HG02970 (cell line): Measurements from ENCODE around the gene B3GAT1.
"Not testable (repeated sequence)": the region's sequence is repeated elsewhere in the genome, so short reads cannot be mapped to it uniquely, and the experiment has no call there.

Source experiments
- ATAC-seq: cut with Tn5 transposase; IDR thresholded peaks from one replicate; pipeline ENCODE4 v1.9.1; 2021; ENCODE audit warnings: mild to moderate bottlenecking, moderate library complexity, moderate number of reproducible peaks; ENCODE audit not compliant: unreplicated experiment, low FRiP score

The B3GAT1 gene, protein sequence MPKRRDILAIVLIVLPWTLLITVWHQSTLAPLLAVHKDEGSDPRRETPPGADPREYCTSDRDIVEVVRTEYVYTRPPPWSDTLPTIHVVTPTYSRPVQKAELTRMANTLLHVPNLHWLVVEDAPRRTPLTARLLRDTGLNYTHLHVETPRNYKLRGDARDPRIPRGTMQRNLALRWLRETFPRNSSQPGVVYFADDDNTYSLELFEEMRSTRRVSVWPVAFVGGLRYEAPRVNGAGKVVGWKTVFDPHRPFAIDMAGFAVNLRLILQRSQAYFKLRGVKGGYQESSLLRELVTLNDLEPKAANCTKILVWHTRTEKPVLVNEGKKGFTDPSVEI

DNA sequence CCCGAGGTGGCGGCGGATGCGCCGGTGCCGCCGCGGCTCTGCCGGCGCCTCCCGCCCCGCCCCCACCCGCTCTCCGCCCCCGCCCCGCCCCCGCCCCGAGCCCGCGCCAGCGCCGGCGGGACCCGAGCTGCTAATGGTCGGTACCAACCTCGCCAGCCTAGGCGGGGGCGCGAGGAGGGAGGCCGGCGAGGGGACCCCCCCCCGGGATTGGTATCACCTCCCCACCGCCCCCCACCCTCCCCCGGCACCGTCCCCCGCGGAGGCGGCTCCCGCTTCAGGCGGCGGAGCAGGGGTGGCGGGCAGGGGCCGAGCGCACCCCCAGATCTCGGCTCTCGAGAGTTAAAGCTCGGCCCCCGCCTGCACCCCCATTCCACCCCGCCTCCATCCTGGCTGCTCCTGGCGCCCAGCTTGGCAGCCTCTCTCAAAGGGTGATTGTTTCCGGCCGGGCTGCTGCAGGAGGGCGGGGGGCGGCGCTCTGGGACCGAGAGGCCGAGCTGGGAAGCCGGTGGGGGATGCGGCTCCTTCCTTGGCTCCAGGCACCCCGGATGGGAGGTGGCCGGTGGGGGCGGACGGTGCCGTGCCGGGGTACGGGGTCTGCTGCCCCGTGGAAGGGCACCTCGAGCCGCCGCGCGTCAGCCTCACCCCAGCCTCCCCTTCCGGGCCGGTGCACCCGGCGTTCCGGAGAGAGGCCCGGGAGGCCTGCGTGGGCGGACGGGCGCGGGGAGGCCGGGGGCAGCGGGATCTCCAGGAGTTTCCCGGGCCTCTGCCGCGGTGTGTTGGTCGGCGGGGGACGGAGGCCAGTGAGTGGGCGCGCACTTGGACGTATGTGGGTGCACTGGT is at the start of gene B3GAT1:
B3GAT1 (minus strand) TSS at position 40 of the 840 bp plus-strand sequence. CDS start 24,583 bp downstream, outside the sequence.
- ATAC-seq, result no peak

DNA sequence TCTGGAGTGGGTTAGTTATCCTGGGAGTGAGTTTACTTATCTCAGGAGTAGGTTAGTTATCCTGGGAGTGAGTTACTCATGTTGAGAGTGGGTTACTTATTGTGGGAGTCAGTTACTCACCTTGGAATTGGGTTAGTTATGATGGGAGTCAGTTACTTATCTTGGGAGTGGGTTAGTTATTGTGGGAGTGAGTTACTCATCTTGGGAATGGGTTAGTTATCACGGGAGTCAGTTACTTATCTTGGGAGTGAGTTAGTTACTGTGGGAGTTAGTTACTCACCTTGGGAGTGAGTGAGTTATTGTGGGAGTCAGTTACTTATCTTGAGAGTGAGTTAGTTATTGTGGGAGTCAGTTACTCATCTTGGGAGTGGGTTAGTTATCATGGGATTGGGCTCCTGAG is 49.6 kb upstream of the B3GAT1 start:
- ATAC-seq, result no peak

DNA sequence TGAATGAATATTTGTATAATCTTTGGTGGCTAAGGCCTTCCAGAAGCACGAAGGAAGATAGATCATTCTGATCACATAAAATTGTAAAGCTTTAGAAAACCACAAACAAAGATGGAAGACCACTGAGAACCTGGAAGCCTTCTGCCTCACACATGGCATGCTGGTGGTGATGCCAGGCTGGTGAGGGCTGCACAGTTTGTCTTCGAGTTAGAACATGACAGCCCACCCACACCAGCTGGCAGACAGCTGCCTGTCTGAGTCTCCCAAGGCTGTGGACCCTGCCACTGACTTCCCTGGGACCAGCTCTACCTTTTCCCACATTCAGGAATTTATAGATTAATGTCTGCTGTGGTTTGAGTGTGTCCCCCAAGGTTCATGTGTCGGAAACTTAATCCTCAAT is 48.8 kb upstream of the B3GAT1 start:
- ATAC-seq, result no peak

DNA sequence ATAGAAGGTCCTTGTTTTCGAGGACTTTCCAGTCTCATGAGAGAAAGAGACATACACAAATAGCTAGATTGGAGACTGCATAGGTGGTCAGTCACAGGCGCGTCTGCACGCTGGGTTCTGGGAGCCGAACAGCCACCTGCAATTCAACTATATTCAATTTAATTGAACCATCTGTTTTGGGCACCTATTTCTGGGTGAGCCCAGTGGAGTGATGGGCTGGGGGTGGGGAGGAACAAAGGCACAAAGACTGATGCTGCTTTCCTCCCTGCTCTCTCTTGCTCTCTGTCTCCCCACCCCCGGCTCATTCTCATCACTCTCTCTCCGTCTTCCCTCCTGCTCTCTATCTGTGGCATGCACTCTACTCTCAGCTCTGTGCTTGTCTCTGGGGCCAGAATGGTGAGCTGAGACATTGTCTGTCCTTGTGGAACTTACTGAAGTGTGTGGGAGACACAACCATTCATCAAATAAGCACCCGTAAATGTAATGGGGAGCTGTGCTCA is 48.1 kb upstream of the B3GAT1 start:
- no peak for ATAC-seq

DNA sequence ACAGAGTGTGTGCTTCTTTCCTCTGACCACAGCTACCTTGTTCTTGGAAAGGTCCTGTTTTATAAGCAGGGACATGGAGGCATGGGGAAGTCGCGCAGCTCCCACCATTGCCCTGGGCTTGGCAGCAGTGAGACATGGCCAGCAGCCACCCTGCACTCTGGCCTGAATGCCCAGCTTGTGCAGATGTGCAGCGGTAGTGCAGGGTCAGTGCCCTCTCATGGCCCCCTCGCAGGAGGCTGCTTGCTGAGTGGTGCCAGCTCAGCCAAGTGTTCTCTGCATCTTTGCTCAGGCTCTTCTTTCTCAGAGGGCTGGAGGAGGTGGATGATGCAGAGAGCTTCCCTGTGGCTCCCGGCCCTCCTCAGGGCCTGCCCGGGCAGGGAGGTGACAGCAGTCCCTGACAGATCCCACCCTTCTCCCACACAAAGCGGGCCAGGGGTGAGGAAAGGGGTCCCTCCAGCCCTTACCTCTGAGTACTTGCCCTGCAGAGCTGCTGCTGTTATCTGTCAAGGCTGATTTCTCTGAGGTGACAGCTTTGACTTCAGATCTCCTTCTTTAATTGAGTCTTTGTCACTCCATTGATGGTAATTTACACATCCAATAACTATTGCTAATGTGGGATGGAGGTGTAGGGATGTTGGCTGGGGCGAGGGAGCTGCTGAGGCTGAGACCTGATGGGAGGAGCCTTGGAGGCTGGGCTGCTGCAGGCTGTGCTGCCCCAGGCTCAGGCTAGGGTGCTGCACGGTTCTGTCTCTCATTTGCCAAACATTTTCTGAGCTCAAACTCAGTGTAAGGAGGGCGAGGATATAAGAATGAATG is 47.4 kb upstream of the B3GAT1 start:
- ATAC-seq, result no peak

DNA sequence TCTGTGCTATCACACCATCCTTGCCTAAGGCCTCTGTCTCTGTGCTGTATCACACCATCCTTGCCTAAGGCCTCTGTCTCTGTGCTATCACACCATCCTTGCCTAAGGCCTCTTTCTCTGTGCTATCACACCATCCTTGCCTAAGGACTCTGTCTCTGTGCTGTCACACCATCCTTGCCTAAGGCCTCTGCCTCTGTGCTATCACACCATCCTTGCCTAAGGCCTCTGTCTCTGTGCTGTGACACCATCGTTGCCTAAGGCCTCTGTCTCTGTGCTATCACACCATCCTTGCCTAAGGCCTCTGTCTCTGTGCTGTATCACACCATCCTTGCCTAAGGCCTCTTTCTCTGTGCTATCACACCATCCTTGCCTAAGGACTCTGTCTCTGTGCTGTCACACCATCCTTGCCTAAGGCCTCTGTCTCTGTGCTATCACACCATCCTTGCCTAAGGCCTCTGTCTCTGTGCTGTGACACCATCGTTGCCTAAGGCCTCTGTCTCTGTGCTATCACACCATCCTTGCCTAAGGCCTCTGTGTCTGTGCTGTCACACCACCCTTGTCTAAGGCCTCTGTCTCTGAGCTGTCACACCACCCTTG is 45.5 kb upstream of the B3GAT1 start:
- ATAC-seq, result not testable (repeated sequence)

DNA sequence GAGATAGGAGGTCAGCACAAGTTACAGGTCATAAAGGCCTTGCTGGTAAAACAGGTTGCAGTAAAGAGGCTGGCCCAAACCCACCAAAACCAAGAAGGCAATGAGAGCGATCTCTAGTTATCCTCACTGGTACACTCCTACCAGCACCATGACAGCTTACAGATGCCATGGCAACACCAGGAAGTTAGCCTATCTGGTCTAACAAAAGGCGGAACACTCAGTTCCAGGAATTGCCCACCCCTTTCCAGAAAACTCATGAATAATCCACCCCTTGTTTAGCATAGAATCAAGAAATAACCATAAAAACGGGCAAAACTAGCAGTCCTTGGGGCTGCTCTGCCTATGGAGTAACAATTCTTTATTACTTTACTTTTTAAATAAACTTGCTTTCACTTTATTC is 43.5 kb upstream of the B3GAT1 start:
- ATAC-seq, result no peak

DNA sequence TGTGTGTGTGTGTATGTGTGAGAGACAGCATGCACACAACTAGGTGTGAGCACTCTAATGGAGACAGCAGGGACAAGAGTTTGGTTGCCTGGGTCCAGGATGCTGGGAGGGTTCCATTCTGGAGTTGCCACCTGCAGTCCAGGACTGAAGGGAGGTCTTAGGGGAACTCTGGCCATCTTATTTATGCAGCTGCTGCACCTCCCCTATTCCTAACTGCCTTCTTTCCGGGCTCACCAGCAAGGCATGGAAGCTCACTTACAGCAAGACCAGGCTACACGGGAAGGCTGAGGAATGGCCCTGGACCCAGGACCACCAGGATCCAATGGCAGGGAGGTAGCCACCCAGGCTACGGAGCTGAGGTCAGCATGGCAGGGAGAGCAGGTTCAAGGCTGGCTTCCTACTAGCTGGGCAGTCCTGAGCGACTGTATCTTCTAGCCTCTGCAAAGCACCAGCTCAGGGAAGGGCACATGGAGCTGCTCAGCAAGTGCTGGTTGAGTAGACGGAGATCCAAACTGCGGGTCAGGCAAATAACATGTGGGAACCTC is 42.2 kb upstream of the B3GAT1 start:
- ATAC-seq, result no peak

DNA sequence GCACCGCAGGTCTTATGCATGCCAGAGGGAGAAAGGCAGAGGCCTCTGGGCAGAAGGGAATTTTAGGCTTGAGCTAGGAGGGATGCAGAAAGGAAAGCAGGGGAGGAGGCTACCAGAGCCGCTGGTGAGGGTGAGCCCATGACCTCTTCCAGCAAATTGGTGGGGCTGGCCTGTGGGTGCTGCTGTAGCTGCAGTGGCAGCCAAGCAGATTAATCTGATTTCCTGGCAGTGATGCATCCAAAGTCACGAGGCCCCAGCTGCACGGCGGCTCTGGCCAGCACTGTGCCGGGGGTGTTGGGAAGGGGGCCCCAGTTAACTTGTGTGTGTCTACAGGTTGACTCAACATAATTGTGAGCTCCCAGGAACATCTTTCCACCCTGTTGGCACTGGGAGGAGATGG is 41.4 kb upstream of the B3GAT1 start:
- no peak for ATAC-seq

DNA sequence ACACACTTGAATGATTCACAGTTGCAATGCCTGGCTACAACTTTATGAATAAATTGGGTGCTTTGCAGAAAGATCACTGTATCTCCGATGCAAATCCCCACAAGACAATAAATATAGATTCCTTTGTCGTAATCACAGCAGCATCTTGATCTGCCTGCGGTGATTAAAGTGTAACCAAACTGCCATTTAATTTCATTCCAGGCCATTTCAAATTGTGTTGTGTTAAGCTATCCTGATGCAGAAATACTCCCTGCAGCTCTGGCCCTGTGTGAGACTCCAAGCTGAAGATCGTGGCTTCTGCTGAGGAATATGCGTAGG is 40.8 kb upstream of the B3GAT1 start:
- no peak for ATAC-seq

DNA sequence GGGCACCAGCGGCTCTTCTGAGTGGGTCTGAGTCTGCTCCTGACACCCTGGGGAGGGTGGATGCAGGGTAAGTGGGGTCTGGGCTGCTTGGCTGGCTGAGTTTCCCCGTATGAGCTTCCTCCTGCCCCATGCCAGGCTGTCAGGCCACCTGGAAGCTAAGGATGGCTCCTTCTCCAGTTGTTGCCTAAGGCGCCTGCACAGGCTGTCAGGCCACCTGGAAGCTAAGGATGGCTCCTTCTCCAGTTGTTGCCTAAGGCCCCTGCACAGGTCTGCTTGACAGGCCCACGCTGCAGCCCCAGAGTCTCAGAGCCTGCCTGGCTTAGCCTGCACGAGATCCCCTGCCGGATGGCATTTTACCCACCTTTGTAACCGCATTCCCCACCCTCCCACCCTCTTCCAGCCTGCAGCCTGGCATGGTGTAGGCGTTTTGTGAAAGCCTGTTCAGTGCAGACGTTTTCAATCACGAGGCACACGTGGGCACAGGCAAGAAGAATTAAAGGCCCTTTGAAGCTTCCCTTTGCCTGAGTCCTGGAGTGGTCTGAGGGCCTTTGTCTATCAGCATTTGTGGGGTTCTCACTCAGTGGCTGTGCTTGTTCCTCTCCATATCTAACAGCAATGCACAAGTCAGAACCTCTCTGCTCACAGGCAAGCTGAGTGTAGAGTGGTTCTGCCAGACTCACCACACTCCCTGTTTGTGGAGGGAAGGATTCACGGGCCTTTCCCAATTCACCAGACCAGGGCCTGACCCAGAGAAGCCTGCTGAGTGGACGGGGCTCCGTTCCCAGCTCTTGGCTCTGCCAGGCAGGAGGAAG is 40.2 kb upstream of the B3GAT1 start:
- no peak for ATAC-seq

DNA sequence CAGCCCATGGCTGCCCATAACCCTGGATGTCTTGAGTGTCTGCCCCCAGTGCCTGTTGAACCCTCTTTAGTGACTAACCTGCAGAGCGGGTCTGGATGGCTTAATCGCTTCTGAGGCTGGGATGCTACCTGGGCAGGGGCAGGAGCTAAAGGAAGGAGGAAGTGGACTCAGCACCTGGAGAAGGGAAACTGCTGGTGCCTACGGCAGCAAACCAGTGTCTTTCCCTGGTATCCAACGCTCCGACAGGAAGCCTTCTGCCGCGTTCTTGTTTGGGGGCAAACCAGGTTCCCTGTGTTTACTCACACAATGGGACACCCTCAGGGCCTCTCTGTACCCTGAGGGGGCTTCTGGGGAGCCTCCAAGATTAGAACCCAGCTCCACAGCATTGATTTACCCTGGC is 38.1 kb upstream of the B3GAT1 start:
- ATAC-seq, result no peak

DNA sequence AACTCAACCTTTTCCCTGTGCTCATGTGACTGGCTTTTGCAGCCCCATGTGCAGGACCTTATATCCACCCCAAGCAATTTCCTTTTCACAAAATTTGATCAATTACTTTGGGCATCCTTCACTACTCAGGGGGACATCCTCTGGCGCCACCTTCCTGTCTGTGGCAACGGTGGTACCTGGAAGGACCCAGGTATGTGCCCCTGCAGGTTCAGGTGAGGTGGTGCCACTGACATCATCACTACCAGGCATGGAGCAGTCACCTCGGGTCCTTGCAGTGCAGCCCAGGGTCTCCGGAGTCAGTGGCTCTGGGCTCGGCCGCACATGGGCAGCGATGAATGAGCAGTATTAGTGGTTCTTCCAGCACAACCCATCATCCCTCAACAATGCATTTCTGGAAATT is 37.7 kb upstream of the B3GAT1 start:
- ATAC-seq, result no peak

DNA sequence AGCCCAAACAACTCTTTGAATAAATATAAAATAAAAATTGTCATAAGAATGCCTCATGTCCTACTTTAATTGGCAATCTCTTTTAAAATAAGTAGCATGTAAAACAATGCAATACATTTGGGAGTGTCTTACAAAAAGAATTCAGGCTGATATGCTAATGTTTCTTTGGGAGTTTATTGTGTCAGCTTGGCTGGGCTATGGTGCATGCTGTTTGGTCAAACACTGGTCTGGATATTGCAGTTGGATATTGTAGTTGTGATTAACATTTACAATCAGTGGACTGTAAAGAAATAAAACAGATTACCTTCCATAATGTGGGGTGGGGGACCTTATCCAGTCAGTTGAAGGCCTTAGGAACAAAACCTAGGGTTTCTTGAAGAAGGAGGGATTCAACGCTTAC is 37.0 kb upstream of the B3GAT1 start:
- no peak for ATAC-seq

DNA sequence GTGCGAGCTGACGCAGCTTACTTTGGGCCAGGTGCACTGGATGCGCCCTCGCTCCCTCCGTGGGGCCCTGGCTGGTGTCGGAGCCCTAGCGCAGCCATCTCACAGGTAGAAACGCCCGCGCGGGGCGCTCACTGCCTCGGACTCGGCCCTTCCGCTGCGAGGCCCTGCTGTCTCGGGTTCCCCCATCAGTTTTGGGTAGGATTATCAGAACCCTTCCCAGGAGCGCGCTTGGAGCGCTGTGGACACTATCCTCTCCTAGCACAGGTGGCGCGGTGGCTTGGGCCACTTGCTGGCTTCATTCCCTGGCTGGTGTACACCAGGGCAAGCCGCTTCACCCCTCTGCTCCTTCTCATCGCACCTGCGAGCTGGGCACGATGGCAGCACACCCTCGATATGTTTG is 35.7 kb upstream of the B3GAT1 start:
- no peak for ATAC-seq

DNA sequence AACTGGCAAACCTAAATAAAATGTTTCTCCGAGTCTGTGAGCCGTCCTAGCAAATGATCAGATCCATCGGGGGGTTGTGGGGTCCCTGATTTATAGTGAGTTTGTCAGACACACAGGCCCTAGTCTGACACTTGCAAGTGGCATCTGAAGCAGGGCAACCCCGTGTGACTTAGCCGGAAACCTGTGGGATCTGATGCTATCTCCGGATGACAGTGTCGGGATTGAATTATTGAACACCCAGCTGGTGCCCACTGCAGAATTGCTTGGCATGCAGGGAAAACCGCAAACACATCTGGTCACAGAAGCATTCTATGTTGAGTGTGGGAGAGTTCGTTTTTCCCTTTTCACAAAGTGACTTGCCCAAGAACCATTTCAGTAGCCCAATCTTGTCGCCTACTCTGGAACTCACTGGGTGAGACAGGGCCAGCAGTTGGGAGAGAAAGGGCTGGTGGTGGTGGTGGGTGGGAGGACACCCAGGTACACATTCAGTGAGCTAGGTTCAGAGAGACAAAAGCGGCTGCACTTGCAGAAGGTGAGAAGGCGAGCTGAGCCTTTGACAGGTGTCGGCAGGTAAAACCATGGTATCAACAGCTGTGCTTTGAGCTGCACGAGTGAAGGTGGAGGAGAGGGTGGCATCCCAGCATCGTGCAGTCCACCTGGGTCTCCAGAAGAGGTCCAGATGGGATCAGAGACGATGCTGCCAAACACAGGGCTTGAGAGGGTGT is 33.7 kb upstream of the B3GAT1 start:
- ATAC-seq, result no peak

DNA sequence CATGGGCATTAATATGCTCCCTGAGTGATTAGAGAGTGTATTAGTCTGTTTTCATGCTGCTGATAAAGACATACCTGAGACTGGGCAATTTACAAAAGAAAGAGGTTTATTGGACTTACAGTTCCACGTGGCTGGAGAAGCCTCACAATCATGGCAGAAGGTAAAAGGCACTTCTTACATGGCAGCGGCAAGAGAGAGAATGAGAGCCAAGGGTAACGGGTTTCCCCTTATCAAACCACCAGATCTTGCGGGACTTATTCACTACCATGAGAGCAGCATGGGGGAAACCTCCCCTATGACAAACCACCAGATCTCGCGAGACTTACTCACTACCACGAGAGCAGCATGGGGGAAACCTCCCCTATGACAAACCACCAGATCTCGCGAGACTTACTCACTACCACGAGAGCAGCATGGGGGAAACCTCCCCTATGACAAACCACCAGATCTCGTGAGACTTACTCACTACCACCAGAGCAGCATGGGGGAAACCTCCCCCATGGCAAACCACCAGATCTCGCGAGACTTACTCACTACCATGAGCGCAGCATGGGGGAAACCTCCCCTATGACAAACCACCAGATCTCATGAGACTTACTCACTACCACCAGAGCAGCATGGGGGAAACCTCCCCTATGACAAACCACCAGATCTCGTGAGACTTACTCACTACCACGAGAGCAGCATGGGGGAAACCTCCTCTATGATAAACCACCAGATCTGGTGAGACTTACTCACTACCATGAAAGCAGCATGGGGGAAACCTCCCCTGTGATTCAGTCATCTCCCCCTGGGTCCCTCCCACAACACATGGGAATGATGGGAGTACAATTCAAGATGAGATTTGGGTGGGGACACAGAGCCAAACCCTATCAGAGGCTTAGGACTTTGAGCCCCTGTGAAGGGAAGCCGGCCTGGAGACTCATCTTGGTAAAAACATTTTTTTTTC is 32.4 kb upstream of the B3GAT1 start:
- ATAC-seq, result not testable (repeated sequence)

DNA sequence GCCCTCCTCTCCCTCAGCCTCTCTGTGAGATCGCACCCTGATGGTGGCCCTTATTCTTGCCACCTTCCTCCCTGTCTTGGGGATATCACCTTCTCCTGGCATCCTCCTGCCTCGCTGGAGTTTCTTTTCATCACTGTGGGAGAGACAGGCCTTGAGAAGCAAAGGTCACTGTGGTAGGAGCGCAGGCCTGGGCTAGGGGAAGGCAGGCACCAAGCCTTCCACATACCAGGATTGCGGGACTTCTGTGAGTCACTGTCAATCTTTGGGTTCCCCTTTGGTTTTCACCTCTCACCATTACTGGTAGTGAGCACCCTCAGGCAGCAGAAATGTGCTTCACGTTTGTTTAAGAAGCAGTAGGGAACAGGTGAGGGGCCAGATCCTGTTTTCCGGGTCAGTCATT is 31.2 kb upstream of the B3GAT1 start:
- ATAC-seq, result no peak
